Pancreas (tissue), 10 donors: ENCODE measurements around the gene SLC25A48. TPM values are rescaled to one million over a fixed set of nuclear protein-coding genes. Genes with fewer than 3 reads are reported as not detected.

Source experiments
- ATAC-seq, 4 donors: fragments of 200-7000 bp; cut with Tn5 transposase; one replicate each; pipeline versions ENCODE4 v1.8.0 to v1.9.1; 2020; ENCODE audit warnings: mild to moderate bottlenecking in 4 of 4, moderate library complexity in 4 of 4
- DNase-seq, 6 donors: peaks; one replicate each; pipeline ENCODE4 v3.0.0-alpha.2; 2020
- FAIRE-seq: peaks from 2 replicates; lab custom pipeline; 2012; peaks lifted over from hg19 to GRCh38; lab: Jason Lieb, UNC
- H3K27ac ChIP-seq, 4 donors: fragments of 200-600 bp; sonication (generic); 1 replicate in 3 of 4; 2 replicates in 1 of 4; pipeline versions ENCODE4 v1.5.0 to v1.8.0; 2020
- H3K27me3 ChIP-seq, 4 donors: fragments of 200-600 bp; one replicate each; pipeline ENCODE4 v1.8.0; 2021
- H3K36me3 ChIP-seq, 3 donors: fragments of 200-600 bp; sonication (generic) in 1 of 3; one replicate each; pipeline versions ENCODE4 v1.5.0 to v1.8.0; 2020 to 2021
- H3K4me1 ChIP-seq, 3 donors: fragments of 200-600 bp; one replicate each; pipeline ENCODE4 v1.8.0; 2021
- H3K4me3 ChIP-seq, 4 donors: fragments of 200-600 bp; sonication (generic) in 2 of 4; one replicate each; pipeline versions ENCODE4 v1.5.0 to v1.8.0; 2020 to 2021
- H3K9me3 ChIP-seq, 4 donors: fragments of 200-600 bp; one replicate each; pipeline ENCODE4 v1.8.0; 2021
- CTCF ChIP-seq, 4 donors: fragments of 200-600 bp; sonication (generic) in 3 of 4; IDR thresholded peaks; one replicate each; pipeline versions ENCODE4 v1.5.0 to v1.8.0; 2021; ENCODE audit warnings: antibody characterized with exemption in 4 of 4
- WGBS, 2 donors: extraction: QIAGEN DNeasy Blood & Tissue Kit; methylation state at CpG; one replicate each; pipeline ENCODE4 v1.1.7; 2013; 5-methylcytosine and 5-hydroxymethylcytosine counted together
- intact Hi-C, 3 donors: fragments of 100-400 bp; cut with DNase I; formaldehyde crosslinking; loops; one replicate each; pipeline versions ENCODE4 v1.11.1 to v1.14.2; 2022
- polyA plus RNA-seq, 2 donors: library from polyadenylated mRNA; stranded (reverse); fragments of 200-250 nt; gene quantifications; one replicate each; pipeline ENCODE4 v1.2.3, GENCODE V29; 2013
- total RNA-seq, 6 donors: library from RNA; stranded (reverse); fragmentation: NEBNext Ultra II Directional in 4 of 6; extraction: Animal tissue kit (Norgen Biotek cat#: 25700) in 4 of 6; gene quantifications; one replicate each; pipeline versions ENCODE4 v1.2.1 to v1.2.4, GENCODE V29; 2021 to 2023
- donor health status: healthy with polysubstance abuse.
- donor health status: DM: no; HTN: no; CAD: no; lungs with moderate emphysema.
- donor health status: DM: no; HTN: no; CAD: no.
- donor health status: control.
- donor health status: control.
- donor health status: Bipolar disorder and iron deficiency.
- donor health status: DM: yes; HTN: yes; CAD: no.
- donor health status: DM: no; HTN: no; CAD: no.
- donor health status: DM: no; HTN: no; CAD: no.
- donor health status: DM: yes; HTN: yes; CAD: no.

The SLC25A48 gene
- total and polyA plus RNA-seq, 8 donors: 0.37 to 3.2 (median 1.2) TPM

- 61 to 62% methylated on average over 3 of the region's 3 CpGs for WGBS, 2 donors
These were observed 65.8 kb downstream of the SLC25A48 start for GRCh38 chr5:135900276-135900675.

GRCh38 chr5:135901633-135902032 is 67.2 kb downstream of the SLC25A48 start:
- H3K9me3 ChIP-seq: no peaks in the 10 kb centered on the region
- DNase-seq (no peak), FAIRE-seq (no peak), ATAC-seq (no peak)
- TF ChIP-seq CTCF (IDR thresholded peaks at IDR 0.05): no peak
- no peak overlapping the region for H3K27ac ChIP-seq
- peaks cover 0 to 8% (median 0%) of the 10 kb centered on the region in 4 donors for H3K27me3 ChIP-seq
- H3K4me1 ChIP-seq: no peaks in the 10 kb centered on the region
- intact Hi-C loops: no loop called here
- 18 to 25% methylated on average over 3 of the region's 3 CpGs for WGBS, 2 donors
- no peak overlapping the region for H3K4me3 ChIP-seq
- H3K36me3 ChIP-seq: no peaks in the 10 kb centered on the region

More at GRCh38 chr5:135900276-135900675, 65.8 kb downstream of the SLC25A48 start:
- no peak for FAIRE-seq
- Histone ChIP-seq H3K4me1 (no peaks in the 10 kb centered on the region), H3K9me3 (no peaks in the 10 kb centered on the region), H3K4me3 (no peak overlapping the region), H3K27me3 (peaks cover 0 to 8% (median 0%) of the 10 kb centered on the region in 4 donors), H3K36me3 (no peaks in the 10 kb centered on the region), H3K27ac (no peak overlapping the region)
- no peak for TF ChIP-seq CTCF (IDR thresholded peaks at IDR 0.05)
- no peak for ATAC-seq
- no peak for DNase-seq
- intact Hi-C loops: no loop called here

GRCh38 chr5:135905144-135905543 is 70.7 kb downstream of the SLC25A48 start:
- WGBS, 2 donors: 50 to 66% methylated on average over 1 of the region's 1 CpG
- FAIRE-seq: no peak
- ATAC-seq: no peak
- Histone ChIP-seq H3K27ac (no peak overlapping the region), H3K9me3 (no peaks in the 10 kb centered on the region), H3K4me1 (no peaks in the 10 kb centered on the region), H3K36me3 (no peaks in the 10 kb centered on the region), H3K4me3 (no peak overlapping the region), H3K27me3 (peaks cover 0 to 8% (median 0%) of the 10 kb centered on the region in 4 donors)
- no peak for DNase-seq
- intact Hi-C loops: no loop called here
- no peak for TF ChIP-seq CTCF (IDR thresholded peaks at IDR 0.05)

- intact Hi-C loops: no loop called here
These were observed 79.5 kb downstream of the SLC25A48 start for GRCh38 chr5:135913713-135914626.

More at GRCh38 chr5:135913713-135914626, 79.5 kb downstream of the SLC25A48 start:
- H3K27me3 ChIP-seq: no peaks in the 10 kb centered on the region
- TF ChIP-seq CTCF (IDR thresholded peaks at IDR 0.05): no peak
- ATAC-seq (no peak), DNase-seq (no peak), FAIRE-seq (no peak)
- no peak overlapping the region for H3K27ac ChIP-seq
- H3K4me3 ChIP-seq: no peak overlapping the region
- H3K36me3 ChIP-seq: no peaks in the 10 kb centered on the region
- WGBS, 2 donors: 46 to 61% methylated on average over 4 of the region's 4 CpGs
- no peaks in the 10 kb centered on the region for H3K4me1 ChIP-seq
- H3K9me3 ChIP-seq: no peaks in the 10 kb centered on the region
